ENCODE measurements around the gene FBLN2. TPM values are rescaled to one million over a fixed set of nuclear protein-coding genes. Genes with fewer than 3 reads are reported as not detected.
A peak's percentile ranks its signal among the peaks of the same experiment; 100 is the strongest.

FBLN2 gene
- polyA plus RNA-seq, 1 donor (not counting 4 experiments of a cell fraction or from before 2014, with no cell fraction given), result 0.72 TPM

DNA sequence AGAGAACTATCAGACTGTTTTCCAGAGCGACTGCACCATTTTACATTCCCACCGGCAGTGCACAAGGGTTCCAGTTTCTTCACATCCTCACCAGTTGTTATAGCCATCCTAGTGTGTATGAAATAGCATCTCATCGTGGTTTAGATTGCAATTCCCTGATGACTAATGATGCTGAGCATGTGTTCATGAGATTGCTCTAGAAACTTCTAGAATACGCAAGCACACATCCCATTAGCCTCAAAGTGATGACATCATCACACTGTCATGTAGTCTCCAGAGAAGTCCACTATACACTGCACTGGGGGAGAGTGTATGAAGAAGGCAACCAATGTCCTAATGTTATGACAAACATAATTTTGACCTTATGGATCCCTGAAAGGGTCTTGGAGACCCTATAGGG lies 30.1 kb downstream of the FBLN2 start:
- Histone ChIP-seq H3K9me1 (ENCODE audit: control insufficient read depth, extremely low read depth, insufficient read depth, low read length) (no peaks in the 10 kb centered on the region), H4K20me1 (ENCODE audit: control insufficient read depth, extremely low read depth, insufficient read depth, low read length) (no peaks in the 10 kb centered on the region), H3K4me2 (ENCODE audit: control insufficient read depth, extremely low read depth, insufficient read depth, low read depth, low read length) (no peak overlapping the region), H3K27me3 (ENCODE audit: control insufficient read depth, extremely low read depth, insufficient read depth, low read length) (no peaks in the 10 kb centered on the region), H3K27ac (ENCODE audit: control insufficient read depth, insufficient read depth, low read length) (no peak overlapping the region), H3K4me3 (ENCODE audit: control insufficient read depth in 2 of 3, extremely low read depth in 1 of 3, insufficient read depth in 2 of 3, low read depth in 1 of 3, low read length in 3 of 3) (no peak overlapping the region), H3K4me1 (ENCODE audit: control insufficient read depth, extremely low read depth, insufficient read depth, low read length) (peaks cover 25% of the 10 kb centered on the region), H3K79me2 (ENCODE audit: control insufficient read depth, insufficient read depth, low read length) (no peaks in the 10 kb centered on the region), H3K9ac (ENCODE audit: control insufficient read depth, extremely low read depth, insufficient read depth, low read length) (no peak overlapping the region), H3K36me3 (ENCODE audit: control insufficient read depth in 2 of 2, extremely low read depth in 1 of 2, insufficient read depth in 2 of 2, low read length in 2 of 2) (no peaks in the 10 kb centered on the region), H3K9me3 (ENCODE audit: control insufficient read depth, low read depth, low read length) (no peaks in the 10 kb centered on the region), H2AFZ (ENCODE audit: control insufficient read depth, low read length) (no peak overlapping the region)
- DNase-seq (ENCODE audit: low read depth, low spot score), result no peak
- no peak for FAIRE-seq
- dilution Hi-C loops (cut with MboI; ENCODE audit: extremely low pct_ligation_motif_present, low sequenced_read_pairs), result no loop called here
- TF ChIP-seq EZH2 (IDR thresholded peaks at IDR 0.05; ENCODE audit: low read length) (no peak), CTCF (optimal IDR thresholded peaks at IDR 0.05 in 1 of 3, IDR thresholded peaks at IDR 0.05 in 1 of 3, conservative IDR thresholded peaks at IDR 0.05 in 1 of 3; ENCODE audit: extremely low read depth in 1 of 3, insufficient read depth in 2 of 3, low read length in 3 of 3) (no peak)

GRCh38 chr3:13580256-13581023 lies 31.5 kb downstream of the FBLN2 start:
- Histone ChIP-seq H3K9me1 (ENCODE audit: control insufficient read depth, extremely low read depth, insufficient read depth, low read length) (no peaks in the 10 kb centered on the region), H3K27ac (ENCODE audit: control insufficient read depth, insufficient read depth, low read length) (peak overlapping the region; percentile 31), H3K27me3 (ENCODE audit: control insufficient read depth, extremely low read depth, insufficient read depth, low read length) (no peaks in the 10 kb centered on the region), H3K4me2 (ENCODE audit: control insufficient read depth, extremely low read depth, insufficient read depth, low read depth, low read length) (peak overlapping the region; percentile 57), H4K20me1 (ENCODE audit: control insufficient read depth, extremely low read depth, insufficient read depth, low read length) (no peaks in the 10 kb centered on the region), H3K9ac (ENCODE audit: control insufficient read depth, extremely low read depth, insufficient read depth, low read length) (peak overlapping the region; percentile 30), H3K9me3 (ENCODE audit: control insufficient read depth, low read depth, low read length) (no peaks in the 10 kb centered on the region), H3K4me1 (ENCODE audit: control insufficient read depth, extremely low read depth, insufficient read depth, low read length) (peaks cover 21% of the 10 kb centered on the region), H2AFZ (ENCODE audit: control insufficient read depth, low read length) (peak overlapping the region; percentile 38), H3K36me3 (ENCODE audit: control insufficient read depth in 2 of 2, extremely low read depth in 1 of 2, insufficient read depth in 2 of 2, low read length in 2 of 2) (no peaks in the 10 kb centered on the region), H3K4me3 (ENCODE audit: control insufficient read depth in 2 of 3, extremely low read depth in 1 of 3, insufficient read depth in 2 of 3, low read depth in 1 of 3, low read length in 3 of 3) (no peak overlapping the region), H3K79me2 (ENCODE audit: control insufficient read depth, insufficient read depth, low read length) (no peaks in the 10 kb centered on the region)
- dilution Hi-C loops (cut with MboI; ENCODE audit: extremely low pct_ligation_motif_present, low sequenced_read_pairs), result no loop called here
- DNase-seq (ENCODE audit: low read depth, low spot score) (no peak), FAIRE-seq (peak; percentile 13)
- TF ChIP-seq EZH2 (IDR thresholded peaks at IDR 0.05; ENCODE audit: low read length) (no peak), CTCF (optimal IDR thresholded peaks at IDR 0.05 in 1 of 3, IDR thresholded peaks at IDR 0.05 in 1 of 3, conservative IDR thresholded peaks at IDR 0.05 in 1 of 3; ENCODE audit: extremely low read depth in 1 of 3, insufficient read depth in 2 of 3, low read length in 3 of 3) (no peak)

All from keratinocyte (primary cell).